Epithelial cell of esophagus (primary cell): ENCODE measurements around the gene MRPL50.

Experiments used
- DNase-seq: peaks from one replicate; pipeline ENCODE4 v3.0.0; 2010; ENCODE audit warnings: low read depth
- H3K4me3 ChIP-seq: 2 replicates; pipeline ENCODE4 v1.5.1; 2011; ENCODE audit warnings: mild to moderate bottlenecking, low read length, control low read depth
- TF ChIP-seq, protein P1 (sequence below): IDR thresholded peaks from 2 replicates; pipeline ENCODE4 v1.5.1; 2011; ENCODE audit warnings: low read depth, mild to moderate bottlenecking, low read length, control low read depth, inconsistent platforms; ENCODE audit not compliant: insufficient read depth; ENCODE audit errors: missing control alignments

Gene MRPL50

DNA sequence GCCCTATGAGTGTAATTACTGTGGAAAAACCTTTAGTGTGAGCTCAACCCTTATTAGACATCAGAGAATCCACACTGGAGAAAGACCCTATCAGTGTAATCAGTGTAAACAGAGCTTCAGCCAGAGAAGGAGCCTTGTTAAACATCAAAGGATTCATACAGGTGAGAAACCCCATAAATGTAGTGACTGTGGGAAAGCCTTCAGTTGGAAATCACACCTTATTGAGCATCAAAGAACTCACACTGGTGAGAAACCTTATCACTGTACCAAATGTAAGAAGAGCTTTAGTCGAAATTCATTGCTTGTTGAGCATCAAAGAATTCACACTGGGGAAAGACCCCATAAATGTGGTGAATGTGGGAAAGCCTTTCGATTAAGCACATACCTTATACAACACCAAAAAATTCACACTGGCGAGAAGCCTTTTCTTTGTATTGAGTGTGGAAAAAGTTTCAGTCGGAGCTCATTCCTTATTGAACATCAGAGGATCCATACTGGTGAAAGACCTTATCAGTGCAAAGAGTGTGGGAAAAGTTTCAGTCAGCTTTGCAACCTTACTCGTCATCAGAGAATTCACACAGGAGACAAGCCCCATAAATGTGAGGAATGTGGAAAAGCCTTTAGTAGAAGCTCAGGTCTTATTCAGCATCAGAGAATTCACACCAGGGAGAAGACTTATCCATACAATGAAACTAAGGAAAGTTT lies 10.1 kb upstream of the MRPL50 start:
- H3K4me3 ChIP-seq, result no peak overlapping the region
- no peak for DNase-seq
- TF ChIP-seq, protein P1, sequence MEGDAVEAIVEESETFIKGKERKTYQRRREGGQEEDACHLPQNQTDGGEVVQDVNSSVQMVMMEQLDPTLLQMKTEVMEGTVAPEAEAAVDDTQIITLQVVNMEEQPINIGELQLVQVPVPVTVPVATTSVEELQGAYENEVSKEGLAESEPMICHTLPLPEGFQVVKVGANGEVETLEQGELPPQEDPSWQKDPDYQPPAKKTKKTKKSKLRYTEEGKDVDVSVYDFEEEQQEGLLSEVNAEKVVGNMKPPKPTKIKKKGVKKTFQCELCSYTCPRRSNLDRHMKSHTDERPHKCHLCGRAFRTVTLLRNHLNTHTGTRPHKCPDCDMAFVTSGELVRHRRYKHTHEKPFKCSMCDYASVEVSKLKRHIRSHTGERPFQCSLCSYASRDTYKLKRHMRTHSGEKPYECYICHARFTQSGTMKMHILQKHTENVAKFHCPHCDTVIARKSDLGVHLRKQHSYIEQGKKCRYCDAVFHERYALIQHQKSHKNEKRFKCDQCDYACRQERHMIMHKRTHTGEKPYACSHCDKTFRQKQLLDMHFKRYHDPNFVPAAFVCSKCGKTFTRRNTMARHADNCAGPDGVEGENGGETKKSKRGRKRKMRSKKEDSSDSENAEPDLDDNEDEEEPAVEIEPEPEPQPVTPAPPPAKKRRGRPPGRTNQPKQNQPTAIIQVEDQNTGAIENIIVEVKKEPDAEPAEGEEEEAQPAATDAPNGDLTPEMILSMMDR, result no peak

DNA sequence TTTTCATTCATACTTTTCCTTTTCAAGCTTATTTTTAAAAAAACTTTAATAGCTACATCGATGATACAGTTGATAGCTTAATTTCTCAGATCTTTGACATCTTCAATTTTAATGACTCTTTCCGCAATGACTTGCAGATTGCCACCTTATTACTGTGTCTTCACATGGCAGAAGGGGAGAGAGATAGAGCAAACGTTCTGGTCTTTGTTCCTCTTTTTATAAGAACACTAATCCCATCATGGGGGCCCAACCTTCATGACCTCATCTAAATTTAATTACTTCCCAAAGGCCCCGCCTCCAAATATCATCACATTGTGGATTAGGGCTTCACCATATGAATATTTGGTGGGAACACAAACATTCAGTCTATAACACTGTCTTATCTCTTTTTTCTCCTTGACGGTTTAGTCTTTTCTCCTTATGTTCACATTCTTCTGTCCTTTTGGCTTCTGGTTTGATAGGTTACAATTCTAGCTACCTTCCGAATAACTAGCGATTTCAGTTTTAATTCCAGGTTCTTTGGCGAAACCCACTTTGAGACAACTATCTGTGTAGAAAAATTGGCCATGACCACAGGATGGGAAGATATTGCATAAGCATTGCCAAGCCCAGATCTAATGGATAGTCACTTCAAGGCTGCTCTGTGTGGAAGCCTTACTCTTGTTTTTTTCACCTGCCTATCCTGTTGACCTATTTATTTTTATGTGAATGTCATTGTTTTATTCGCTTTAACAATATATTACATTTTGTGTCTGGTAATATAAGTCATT lies 5.3 kb upstream of the MRPL50 start:
- TF ChIP-seq, protein P1, result no peak
- no peak for DNase-seq
- H3K4me3 ChIP-seq, result no peak overlapping the region

DNA sequence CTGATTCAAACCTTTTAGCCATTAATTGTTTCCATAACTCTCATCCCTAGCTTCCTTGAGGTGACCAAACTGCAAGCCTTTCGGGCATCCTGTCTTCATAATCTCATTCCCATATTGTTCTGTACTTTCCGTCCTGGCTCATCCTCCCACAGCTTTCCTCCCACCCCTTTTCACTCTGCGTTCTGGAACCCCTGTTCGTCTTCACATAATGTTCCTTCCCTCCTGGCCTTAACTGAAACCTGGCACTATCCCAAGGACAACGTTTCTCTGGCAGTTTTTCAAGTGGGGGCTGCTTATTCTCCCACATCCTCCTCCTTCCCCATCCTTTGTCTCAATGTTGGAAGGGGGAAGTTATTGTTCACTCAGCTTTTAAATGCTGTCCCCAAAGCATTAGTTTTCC lies 1.7 kb upstream of the MRPL50 start:
- TF ChIP-seq, protein P1, result no peak
- H3K4me3 ChIP-seq, result peak overlapping the region; percentile 93

DNA sequence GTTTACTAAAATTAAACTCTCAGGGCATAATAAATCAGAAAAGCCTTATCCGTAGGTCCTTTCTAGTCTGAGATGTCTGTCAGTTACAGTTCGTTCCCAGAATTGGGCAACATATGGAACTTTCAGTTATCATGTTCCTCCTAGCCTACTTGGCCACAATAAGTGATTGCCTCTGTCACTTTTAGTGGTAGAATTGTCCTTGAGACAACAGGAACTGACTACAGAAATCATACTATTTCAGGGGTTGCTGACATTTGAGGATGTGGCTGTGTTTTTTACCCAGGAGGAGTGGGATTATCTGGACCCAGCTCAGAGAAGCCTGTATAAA lies 1.2 kb upstream of the MRPL50 start:
- TF ChIP-seq, protein P1, result no peak

More for the DNA sequence above, 1.7 kb upstream of the MRPL50 start:
- no peak for DNase-seq

DNA sequence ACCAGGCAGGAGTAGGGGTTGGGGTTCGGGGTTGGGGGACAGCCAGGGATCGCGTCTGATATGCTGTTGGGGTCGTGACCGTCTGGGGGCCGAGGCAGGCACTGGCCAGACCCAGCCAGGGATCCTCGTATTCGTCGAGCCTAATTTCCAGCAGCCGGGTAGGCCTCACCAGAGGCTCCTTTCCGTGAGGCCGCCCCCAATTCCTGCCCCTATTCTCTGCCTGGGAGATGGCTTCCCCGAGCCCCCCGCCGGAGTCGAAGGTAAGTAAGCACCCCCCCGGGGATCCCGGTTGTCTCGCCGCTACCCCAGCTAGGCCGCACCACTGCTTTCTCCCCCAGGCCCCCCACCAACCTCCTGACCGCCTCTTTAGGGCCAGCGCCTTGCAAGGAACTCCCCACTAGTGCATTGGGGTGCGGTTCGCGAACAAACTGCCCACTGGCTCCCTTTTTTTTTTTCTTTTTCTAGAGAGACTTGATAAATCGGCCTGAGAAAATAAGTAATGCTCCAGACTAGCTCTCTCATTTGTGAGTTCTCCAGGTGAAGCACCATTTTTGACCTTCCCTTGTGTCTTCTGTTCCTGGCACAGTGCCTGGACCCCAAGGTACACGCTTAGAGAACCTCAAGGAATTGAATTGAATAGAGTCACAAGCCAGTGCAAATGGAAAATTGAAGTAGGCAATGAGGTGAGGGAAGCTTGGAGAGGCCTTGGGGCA lies 668 bp upstream of the MRPL50 start:
- DNase-seq, result peak; percentile 5
- H3K4me3 ChIP-seq, result peak overlapping the region; percentile 93
- TF ChIP-seq, protein P1, result no peak

More for the DNA sequence above, 1.2 kb upstream of the MRPL50 start:
- DNase-seq, result no peak
- H3K4me3 ChIP-seq, result peak overlapping the region; percentile 93

DNA sequence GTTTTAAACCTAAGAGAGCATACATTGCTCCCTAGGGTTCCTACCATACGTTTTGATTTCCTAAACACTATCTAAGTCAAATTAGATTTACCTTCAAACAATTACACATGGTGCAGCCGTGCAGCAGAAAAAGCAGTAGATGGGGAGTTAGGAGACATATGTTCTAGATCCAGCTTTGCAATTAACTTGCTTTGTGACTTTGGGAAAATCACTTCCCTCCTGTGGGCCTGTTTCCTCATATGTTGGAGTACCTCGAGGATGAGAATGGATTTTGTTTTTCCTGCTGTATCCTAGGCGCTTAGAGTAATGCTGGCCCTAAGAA lies 711 bp downstream of the MRPL50 start:
- DNase-seq, result no peak
- peak overlapping the region; percentile 93 for H3K4me3 ChIP-seq
- TF ChIP-seq, protein P1, result no peak

DNA sequence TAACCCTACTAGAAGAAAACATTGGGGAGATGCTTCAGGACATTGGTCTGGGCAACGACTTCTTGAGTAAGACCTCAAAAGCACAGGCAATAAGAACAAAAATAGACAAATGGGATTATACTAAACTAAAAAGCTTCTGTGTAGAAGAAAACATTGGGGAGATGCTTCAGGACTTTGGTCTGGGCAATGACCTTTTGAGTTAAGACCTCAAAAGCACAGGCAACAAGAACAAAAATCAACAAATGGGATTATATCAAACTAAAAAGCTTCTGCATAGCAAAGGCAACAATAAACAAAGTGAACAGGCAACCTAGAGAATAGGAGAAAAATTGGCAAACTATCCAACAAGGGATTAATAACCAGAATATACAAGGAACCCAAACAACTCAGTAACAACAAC lies 3.7 kb downstream of the MRPL50 start:
- no peak for DNase-seq
- no peak overlapping the region for H3K4me3 ChIP-seq
- TF ChIP-seq, protein P1, result no peak
